Measurements from ENCODE around the gene TBP.

DNA sequence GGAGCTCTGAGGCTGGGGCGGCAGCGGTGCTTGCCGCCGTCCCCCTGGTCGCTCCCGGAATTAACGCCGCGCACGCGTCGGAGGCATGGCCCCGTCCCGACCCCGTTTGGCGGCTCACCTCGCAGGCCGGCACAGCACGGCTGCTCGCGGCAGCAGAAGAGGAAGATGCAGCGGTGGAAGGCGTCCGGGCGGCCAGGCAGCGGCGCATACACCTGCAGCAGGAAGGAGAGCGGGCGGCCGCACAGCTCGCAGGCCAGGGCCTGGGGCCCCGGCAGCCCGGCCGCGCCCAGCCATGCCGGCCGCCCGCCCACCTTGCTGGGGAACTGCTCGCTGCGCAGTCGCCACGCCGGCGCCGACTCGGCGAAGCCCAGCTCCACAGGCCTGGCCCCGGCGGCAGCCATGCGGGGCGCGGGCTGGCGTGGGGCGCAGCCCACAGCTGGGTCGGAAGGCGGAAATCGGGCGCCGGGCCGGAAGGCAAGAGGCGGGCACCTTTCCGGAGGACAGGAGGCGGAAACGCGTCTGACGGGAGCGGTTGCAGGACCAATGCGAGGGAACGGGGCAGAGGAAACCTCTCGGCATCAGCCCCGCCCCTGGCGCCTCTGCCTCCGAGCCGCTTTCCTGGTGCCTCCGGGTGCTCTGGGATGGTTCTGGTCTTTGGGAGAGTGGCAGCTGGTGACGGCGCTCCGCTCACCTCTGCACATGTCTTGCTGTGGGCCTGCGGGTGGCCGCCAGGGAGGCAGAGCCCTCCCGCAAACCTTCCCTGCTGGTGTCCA is 30.2 kb downstream of the TBP start, which contains the start of gene PDCD2:
- TF ChIP-seq CTCF (IDR thresholded peaks at IDR 0.05) (no peak; the same call in 1 of the 2 replicates), ZFX (IDR thresholded peaks at IDR 0.05; ENCODE audit: borderline replicate concordance) (no peak)

Measured in 22Rv1 (cell line).